WTC11 (cell line): Measurements from ENCODE around the gene SPATS2. TPM values are rescaled to one million over a fixed set of nuclear protein-coding genes. Genes with fewer than 3 reads are reported as not detected.

Experiments
- E2F4 ChIP-seq: sonication (generic); formaldehyde crosslinking; IDR thresholded peaks from 2 replicates; pipeline ENCODE4 v1.8.1; 2022; ENCODE audit warnings: low read depth, mild to moderate bottlenecking, moderate library complexity, missing genetic modification reagents, borderline replicate concordance
- ESRRA ChIP-seq: sonication (generic); formaldehyde crosslinking; IDR thresholded peaks from 2 replicates; pipeline ENCODE4 v1.8.1; 2022; ENCODE audit warnings: mild to moderate bottlenecking, missing genetic modification reagents, borderline replicate concordance
- total RNA-seq: library from RNA; stranded (reverse); gene quantifications from 3 replicates; pipeline ENCODE4 v1.2.3, GENCODE V29; 2021
- TF ChIP-seq, protein P1 (sequence below): sonication (generic); formaldehyde crosslinking; IDR thresholded peaks from 2 replicates; pipeline ENCODE4 v1.8.1; 2023; ENCODE audit warnings: mild to moderate bottlenecking, missing genetic modification reagents, borderline replicate concordance

Gene SPATS2
- total RNA-seq, 1 experiment from 2014 or later = 25.9 TPM

- TF ChIP-seq, protein P1, sequence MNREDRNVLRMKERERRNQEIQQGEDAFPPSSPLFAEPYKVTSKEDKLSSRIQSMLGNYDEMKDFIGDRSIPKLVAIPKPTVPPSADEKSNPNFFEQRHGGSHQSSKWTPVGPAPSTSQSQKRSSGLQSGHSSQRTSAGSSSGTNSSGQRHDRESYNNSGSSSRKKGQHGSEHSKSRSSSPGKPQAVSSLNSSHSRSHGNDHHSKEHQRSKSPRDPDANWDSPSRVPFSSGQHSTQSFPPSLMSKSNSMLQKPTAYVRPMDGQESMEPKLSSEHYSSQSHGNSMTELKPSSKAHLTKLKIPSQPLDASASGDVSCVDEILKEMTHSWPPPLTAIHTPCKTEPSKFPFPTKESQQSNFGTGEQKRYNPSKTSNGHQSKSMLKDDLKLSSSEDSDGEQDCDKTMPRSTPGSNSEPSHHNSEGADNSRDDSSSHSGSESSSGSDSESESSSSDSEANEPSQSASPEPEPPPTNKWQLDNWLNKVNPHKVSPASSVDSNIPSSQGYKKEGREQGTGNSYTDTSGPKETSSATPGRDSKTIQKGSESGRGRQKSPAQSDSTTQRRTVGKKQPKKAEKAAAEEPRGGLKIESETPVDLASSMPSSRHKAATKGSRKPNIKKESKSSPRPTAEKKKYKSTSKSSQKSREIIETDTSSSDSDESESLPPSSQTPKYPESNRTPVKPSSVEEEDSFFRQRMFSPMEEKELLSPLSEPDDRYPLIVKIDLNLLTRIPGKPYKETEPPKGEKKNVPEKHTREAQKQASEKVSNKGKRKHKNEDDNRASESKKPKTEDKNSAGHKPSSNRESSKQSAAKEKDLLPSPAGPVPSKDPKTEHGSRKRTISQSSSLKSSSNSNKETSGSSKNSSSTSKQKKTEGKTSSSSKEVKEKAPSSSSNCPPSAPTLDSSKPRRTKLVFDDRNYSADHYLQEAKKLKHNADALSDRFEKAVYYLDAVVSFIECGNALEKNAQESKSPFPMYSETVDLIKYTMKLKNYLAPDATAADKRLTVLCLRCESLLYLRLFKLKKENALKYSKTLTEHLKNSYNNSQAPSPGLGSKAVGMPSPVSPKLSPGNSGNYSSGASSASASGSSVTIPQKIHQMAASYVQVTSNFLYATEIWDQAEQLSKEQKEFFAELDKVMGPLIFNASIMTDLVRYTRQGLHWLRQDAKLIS (CRISPR knock-in tag) = no peak
- no peak for TF ChIP-seq E2F4 (CRISPR knock-in tag)
- no peak for TF ChIP-seq ESRRA (CRISPR knock-in tag)
Measured at GRCh38 chr12:49568442-49569162, 201.3 kb downstream of the SPATS2 start (continued).

Other genes starting within 250 kb of the SPATS2 start
- 1,806 to 1,997 TPM (median 1,954 TPM) in 3 replicates for gene TUBA1B, start 236.1 kb upstream of the SPATS2 start, total RNA-seq
- gene TUBA1A, start 178.4 kb upstream of the SPATS2 start, total RNA-seq = 195 to 226 TPM (median 203 TPM) in 3 replicates
- gene TUBA1C, start 102.4 kb upstream of the SPATS2 start, total RNA-seq = 458 to 540 TPM (median 478 TPM) in 3 replicates
- gene PRPH, start 72.3 kb upstream of the SPATS2 start, total RNA-seq = 0.73 to 2.4 TPM (median 1.7 TPM) in 3 replicates
- gene TROAP, start 44.2 kb upstream of the SPATS2 start, total RNA-seq = 78.5 to 89.2 TPM (median 80.0 TPM) in 3 replicates
- 0.92 to 1.2 TPM (median 1.2 TPM) in 3 replicates for gene C1QL4, start 30.3 kb upstream of the SPATS2 start, total RNA-seq
- gene DNAJC22, start 20.6 kb upstream of the SPATS2 start, total RNA-seq = 0.14 to 0.24 TPM (median 0.23 TPM) in 3 replicates
- gene KCNH3, start 171.6 kb downstream of the SPATS2 start, total RNA-seq = 0.27 to 0.44 TPM (median 0.44 TPM) in 3 replicates
- gene MCRS1, start 200.7 kb downstream of the SPATS2 start, total RNA-seq = 94.8 to 105 TPM (median 96.5 TPM) in 3 replicates
- gene FAM186B, start 238.2 kb downstream of the SPATS2 start, total RNA-seq = 0.16 to 0.39 TPM (median 0.21 TPM) in 3 replicates